Activated CD8-positive, alpha-beta memory T cell treated with anti-CD3 and anti-CD28 coated beads for 1 hour (primary cell): ENCODE data around the gene GYG2.
"Not testable (repeated sequence)": the region's sequence is repeated elsewhere in the genome, so short reads cannot be mapped to it uniquely, and the experiment has no call there.

Experiments used
- DNase-seq, 2 donors: peaks; one replicate each; pipeline ENCODE4 v3.0.0-alpha.2; 2020; ENCODE audit warnings: low read depth in 1 of 2; ENCODE audit errors: extremely low read depth in 1 of 2

The GYG2 gene

DNA sequence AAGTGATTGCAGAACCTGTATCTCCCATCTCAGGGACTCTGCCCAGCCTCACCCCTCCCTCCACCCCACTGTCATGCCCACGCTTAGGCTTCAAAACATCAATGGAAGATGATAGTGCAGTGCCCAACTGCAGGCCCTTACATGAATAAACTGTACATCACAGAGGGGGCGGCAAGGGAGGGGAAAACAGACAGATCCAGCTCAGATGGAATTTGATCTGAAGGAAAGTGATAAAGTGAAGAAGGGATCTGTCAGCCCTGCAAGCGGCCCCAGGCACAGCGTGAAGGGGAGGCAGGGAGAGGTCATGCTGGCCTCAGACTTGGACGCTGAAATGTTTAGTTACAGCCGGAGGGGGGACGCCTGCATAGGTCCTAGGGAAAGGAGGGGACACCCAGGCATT lies 38.5 kb downstream of the GYG2 start:
- no peak for DNase-seq

DNA sequence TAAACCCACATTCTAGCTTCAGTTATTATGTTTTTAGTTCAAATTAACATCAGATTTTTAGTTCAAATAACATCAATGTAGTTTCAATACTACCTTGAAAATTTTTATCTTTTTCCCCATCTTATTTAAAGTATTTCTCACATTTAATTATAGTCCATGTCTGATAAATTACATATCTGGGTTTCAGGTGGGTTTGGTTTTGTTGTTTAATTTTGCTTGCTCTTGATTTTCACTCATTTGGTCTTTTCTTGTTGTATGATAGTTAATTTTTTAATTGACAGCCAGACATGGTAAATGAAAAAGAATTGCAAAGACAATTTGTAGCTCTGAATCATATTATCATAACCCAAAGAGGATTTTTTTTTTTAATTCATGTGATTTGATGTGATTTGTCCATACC lies 41.9 kb downstream of the GYG2 start:
- no peak for DNase-seq

DNA sequence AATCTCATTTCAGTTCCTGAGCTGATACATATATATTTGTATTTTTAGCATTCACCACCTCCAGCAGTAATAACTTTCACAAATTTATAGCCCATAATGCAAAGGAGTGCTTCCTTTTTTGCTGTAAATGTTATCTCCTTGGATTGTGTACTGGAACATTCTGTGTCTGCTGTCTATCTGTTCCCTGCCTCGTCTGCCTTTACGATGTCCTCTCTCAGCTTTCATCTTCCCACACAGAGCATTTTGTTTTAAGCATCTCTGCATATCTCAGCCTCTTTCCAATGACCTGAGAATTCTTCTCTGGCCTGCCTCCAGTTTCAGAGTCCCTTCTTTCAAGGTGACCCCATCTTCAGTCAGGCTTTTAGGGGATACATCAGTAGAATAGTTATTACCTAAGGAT lies 43.1 kb downstream of the GYG2 start:
- DNase-seq = no peak

DNA sequence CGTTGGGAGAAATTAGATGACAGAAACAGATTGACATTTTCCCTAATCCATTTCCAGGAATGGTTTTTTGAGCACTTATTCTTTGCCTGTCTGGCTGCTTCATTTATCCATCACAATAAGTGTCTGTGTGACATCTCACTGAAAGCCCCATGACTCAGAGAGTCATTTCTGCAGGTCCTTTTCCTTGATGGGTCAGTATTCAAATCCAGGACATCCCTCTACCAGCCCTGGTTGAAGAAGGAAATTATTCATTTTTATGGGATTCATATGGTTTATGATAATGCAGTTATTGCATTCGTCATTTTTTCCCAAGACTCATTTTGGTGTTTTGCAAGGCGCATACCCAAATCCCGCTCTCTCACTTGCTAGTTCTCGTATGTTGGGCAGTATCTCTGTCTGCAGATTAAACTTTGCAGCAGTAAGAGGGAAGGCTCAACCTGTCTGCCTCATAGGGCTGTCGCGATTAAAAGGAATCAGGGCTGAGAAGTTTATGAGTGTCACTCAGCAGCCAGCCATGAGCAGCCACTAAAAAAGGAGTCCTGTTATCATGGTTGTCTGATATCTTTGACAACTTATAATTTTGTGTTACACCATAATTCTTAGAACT lies 44.0 kb downstream of the GYG2 start:
- no peak for DNase-seq

DNA sequence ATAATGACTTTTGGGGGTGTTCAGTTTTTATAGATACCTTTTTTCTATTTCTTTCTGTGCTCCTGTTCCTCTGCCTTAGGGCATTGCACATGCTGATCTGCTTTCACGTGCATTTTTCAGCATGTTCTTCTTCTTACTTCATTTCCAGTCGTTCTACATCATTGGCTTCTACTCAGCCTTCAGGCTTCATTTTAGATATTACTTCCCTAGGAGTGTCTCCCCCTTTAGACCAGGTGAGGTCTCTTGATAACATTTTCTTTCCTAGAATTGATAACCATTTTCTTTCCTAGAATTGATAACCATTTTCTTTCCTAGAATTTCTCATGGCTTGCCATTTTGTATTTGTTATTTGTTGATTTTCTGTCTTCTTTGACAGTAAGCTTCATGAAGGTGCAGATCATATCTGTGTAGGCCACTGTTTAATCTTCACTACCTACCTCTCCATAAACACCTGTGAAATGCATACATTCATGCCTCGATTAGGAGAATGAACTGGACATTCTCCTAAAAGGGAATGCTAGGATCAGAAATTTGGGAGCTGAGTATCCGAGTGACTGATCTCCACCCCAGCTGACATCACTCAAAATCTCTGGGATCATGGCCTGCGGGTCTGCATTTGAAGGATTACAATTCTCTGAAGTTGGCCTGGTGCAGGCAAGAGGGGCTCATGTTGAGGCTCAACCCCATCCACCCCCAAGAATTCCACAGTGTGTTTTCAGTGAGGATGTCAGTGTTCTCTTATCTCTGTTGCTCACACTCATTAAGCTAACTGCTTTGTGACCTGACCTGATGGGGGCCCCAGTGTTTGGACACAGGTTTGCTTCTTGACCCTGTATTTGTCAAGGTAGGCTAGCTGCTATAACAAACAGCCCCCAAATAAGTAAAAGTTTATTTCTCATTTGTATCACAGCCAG lies 45.7 kb downstream of the GYG2 start:
- DNase-seq = no peak

DNA sequence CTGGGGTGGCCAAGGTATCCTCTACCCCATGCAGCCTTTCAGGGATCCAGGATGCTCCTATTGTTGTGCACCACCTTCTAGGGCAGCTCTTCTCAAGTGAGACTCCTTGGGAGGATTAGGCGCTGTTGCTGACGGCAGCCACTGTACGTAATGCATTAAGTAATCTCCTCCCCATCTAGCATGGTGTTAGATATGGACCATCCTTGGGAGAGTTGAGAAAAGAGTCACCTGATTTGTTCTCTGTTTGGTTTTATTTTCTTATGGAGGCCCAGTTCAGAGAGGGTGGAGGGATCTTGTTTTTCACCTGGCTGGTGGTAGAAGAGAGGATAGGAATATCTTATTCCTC lies 46.4 kb downstream of the GYG2 start:
- no peak for DNase-seq

DNA sequence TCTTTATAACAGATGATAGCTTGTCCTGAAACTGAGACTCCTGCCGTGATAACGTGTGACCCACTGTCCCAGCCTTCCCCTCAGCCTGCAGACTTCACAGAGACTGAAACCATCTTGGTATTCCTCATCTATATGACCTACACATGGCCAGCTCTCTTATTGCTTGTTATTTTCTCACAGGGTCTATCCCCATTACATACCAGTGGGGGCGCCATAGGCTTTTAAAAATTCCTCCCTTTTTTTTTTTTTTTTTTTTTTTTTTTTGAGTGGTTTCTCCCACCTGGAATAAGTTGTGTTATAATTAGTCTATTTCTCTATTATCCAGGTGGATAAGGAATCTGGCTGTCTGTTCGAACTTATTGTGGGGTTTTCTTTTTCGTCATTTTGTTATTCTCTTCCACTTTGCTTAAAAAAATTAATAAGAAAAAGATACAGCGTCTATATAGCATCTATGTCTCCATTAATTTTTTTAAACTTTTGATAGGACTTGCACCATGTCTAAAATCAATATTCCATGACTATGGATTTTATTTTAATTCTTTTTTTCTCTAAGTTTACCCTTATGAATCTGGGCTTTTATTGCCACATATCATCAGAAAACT lies 47.2 kb downstream of the GYG2 start:
- no peak for DNase-seq

DNA sequence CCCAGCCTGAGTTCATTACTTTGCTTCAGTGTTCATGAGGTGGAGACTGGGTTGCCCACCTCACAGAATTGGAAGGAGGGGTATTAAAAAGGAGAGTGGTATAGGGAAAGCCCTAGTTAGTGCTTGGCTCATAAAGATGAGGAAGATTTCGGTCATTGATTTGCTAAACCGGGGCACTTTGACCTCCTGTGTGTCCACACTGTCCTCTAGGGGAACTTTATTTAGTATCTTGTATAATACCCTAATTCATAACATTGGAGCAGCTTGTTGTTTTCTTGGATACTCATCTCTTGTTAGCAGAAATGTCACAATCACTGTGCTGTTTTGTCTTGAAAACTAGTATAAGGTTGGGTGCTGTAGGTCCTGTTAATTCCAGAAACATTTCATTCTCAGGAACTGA lies 49.8 kb downstream of the GYG2 start:
- no peak for DNase-seq

DNA sequence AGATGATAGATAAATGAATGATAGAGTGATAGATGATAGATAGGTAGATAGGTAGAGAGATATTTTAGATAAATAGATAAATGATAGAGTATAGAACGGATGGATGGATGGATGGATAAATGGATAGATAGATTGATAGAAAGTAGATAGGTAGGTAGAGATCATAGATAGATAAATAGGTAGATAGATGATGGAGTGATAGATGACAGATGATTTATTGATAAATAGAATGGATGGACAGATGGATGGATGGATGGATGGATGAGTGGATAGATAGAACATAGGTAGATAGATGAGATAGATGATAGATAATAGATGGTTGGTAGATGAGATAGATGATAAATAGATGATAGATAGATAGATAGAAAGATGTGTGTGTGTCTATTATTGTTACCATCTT lies 50.9 kb downstream of the GYG2 start:
- no peak for DNase-seq

DNA sequence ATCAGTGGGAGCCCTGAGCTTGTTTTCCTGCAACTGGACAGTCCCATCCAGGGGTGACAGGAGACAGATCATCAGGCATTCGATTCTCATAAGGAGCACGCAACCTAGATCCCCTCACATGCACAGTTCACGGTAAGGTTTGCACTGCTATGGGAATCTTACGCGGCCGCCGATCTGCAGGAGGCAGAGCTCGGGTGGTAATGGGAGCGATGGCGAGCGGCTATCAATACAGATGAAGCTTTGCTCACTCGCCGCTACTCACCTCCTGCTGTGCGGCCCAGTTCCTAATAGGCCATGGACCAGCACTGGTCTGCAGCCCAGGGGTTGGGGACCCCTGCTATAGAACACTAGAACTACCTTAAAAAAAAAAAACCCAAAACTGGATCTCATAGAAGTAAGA lies 55.0 kb downstream of the GYG2 start:
- no peak for DNase-seq

DNA sequence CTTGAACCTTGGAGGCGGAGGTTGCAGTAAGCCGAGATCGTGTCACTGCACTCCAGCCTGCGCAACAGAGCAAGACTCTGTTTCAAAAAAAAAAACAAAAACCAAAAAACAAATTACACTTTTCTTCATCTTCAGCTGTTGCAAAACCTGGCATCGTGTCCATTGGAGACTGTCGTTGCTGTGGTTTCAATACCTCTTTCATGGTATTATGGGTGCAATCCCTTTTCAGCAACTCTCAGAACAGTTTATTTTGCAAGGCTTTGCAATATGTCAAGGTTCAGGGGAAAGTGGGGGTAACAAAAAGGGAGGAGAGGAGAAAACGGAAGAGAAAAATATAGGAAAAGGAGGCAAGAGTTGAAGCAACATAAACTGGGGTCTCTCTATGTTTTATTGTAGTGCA lies 59.6 kb downstream of the GYG2 start:
- no peak for DNase-seq

DNA sequence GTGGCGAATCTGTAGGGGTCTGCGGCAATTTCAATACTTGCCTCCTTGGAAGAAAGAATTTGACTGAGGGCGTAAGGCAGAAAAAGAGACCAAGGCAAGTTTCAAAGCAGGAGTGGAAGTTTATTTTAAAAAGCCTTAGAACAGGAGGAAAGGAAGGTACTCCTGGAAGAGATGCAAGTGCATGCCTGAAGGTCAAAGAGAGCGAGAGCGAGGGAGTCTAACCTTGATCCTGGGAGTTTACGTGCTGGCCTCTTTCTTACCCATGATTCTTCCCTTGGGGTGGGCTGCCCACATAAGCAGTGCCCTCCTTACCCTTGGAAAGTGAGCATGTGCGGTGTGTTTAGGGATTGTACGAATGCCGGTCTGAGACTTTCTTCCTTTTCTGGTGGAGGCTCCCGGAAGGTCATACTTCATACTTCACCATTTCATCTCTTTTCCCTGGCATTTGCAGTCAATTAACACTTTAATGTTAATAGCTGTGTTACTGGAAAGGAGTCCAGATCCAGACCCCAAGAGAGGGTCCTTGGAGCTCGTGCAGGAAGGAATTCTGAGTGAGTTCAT lies 60.4 kb downstream of the GYG2 start:
- DNase-seq = no peak

DNA sequence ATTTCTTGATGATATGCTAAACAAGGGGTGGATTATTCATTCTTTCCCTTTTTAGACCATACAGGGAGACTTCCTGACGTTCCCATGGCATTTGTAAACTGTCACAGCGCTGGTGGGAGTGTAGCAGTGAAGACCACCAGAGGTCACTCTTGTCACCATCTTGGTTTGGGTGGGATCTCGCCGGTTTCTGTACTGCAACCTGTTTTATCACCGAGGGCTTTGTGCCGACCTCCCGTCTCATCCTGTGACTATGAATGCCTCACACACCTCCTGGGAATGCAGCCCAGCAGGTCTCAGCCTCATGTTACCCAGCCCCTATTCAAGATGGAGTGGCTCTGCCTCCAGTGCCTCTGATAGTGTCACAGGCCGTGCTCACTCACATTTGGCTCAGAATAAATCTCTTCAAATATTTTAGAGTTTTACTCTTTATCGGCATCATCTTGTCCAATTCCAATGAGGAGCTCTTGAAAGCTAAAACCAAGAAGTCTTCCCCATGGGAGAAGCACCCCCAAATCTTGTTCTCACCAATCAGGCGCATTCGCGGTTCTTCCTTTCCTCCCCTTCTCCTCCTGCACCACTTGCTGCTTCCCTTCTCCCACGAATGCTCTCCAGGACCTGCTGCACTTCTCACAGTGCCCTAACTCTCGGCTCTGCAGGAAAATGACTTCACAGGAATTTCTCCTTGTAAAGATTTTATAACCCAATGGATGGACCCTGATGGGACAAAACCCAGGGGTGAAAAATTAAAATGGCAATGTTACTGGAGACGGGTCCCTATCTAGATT lies 61.2 kb downstream of the GYG2 start:
- not testable (repeated sequence) for DNase-seq

DNA sequence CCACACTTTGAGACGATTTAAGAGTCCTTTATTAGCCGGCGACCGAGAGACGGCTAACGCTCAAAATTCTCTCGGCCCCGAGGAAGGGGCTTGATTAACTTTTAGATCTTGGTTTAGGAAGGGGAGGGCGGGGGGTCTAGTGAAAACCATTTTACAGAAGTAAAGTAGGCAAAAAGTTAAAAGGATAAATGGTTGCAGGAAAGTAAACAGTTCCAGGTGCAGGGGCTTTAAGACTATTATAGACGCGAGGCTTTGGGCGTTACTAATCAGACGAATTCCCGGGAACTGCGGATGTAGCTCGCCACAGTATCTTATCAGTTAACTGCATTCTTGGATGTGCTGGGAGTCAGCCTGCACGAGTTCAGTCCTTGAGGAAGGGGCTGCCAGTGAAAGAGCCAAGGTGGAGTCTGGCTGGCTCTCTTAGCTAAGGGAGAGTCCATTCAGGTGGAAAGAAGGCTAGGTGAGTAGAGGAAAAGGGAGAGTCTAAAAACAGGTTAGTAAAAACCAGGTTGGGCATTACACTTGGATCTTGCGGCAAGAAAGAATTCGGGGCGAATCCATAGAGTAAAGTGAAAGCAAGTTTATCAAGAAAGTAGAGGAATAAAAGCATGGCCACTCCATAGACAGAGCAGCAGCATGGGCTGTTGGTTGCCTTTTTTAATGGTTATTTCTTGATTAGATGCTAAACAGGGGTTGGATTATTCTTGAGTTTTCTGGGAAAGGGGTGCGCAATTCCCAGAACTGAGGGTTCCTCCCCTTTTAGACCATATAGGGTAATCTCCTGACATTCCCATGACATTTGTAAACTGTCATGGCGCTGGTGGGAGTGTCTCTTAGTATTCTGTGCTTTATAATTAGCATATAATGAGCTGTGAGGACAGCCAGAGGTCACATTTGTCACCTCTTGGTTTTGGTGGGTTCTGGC lies 62.1 kb downstream of the GYG2 start:
- not testable (repeated sequence) for DNase-seq

DNA sequence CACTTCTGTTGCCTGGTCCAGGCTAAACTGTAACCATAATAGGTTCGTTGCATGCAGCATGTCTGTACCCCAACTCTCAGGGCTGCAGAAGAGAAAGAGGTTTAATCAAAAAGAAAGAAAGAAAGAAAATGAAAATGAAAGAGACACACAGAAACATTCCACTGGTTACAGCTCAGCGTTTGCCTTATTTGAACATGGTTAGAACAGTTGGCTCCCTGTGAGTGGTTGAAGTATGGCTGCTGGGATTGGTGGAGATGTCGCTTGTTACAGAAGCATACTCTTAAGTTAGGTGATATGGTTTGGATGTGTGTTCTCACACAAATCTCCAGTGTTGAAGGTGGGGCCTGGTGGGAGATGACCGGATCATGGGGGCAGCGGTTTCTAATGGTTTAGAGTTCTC lies 64.1 kb downstream of the GYG2 start:
- DNase-seq = no peak

DNA sequence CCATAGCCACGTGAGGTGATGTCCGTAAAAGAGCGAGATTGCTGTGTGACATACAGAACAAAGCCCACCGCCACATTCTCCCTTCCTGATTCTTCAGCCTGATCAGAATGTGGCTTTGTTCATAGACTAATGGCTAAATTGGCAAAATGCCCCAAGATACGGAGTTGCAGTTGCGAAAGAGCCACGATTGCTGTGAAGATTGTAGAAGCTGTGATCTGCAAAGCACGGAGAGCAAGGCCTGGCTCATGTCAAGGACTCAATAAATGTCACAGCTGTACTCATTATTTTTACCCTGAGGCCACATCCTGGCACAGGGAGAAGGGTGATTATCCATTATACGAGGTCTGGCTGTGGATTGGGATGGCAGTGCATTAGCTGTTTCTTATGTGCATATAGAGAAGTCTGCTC lies 66.2 kb downstream of the GYG2 start:
- no peak for DNase-seq

DNA sequence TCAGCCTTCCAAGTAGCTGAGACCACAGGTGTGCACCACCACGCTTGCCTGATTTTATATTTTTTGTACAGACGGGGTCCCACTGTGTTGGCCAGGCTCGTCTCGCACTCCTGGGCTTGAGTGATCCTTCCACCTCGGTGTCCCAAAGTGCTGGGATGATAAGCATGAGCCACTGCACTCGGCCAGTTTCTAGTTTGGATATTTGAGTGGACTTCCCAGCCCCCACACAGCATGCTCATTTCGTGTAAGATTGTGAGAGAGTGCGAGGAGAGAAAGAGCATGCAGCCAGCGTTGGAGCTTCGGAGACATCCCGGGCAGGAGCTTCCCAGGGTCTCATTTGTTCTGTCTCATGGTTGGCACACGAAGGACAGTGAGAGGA lies 68.6 kb downstream of the GYG2 start:
- DNase-seq = no peak

DNA sequence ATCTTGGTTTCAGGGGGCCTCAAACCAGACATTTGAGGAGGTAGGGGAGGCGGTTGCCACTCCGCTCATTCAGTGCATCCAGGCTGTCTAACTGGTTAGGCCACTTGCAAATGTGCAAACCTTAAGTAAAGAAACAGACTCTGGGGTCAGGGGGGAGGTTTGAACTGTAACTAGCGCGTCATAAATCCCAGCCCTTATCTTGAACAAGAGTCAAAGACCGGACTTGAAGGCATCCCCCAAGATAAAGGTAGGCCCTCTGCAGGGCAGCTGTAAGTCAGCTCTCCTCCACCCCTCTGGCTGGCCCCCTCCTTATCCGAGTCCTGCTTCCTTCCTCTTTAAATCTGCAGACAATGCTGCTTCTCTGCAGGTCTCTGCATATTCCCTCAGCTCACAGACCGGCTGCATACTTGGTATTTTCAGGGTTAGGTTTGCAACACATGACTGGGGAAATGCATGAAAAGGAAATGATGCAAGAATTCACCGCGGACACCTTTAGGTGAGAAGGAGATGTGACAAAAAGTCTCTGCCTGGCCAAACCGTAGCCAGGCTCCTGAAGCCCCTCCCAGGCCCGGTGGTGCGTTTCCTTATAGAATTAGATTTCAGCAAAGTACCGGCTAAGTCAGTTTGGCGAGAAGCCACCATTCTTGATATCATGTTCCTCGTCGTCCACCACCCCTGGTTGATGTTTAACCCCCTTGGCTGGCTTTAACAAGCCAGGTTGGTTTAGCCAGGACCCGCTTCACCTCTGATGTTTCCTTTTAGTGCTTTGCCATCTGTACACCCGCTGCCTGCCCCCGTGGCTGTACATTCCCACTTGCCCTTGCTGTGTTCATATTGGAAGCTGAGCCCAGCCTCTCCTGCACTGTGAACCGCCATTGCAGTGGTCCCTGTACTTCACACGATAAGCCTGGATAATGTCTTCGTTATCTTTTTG lies 69.2 kb downstream of the GYG2 start:
- DNase-seq = not testable (repeated sequence)
